ENCODE data around the gene GGACT.

DNA sequence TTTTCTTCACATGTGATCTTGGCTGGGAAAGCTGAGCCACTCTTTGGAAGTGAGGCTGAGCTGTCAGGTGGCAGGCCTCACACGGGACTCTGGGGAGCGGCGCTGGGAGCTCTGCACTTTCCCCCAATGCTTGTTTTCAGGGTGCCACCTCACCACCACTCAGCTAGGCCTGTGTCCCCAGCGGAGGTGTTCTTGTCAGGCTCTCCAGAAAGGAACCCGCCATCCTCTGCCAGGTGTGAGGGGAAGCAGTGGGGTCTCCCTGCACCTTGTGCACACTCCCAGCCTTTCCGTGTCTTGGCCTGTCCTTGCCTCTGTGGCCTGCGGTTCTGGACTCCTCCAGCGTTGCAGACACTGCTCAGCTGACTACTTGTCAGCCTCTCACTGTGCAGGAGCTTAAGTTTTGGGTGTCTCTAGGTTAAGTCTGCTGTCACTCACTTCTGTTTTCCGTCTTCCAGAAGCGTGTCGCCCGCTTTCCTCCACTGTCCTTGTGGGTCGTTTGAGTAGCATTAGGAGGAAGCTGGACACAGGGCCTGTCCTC, 51.9 kb downstream of the GGACT start:
- TF ChIP-seq, protein P1, sequence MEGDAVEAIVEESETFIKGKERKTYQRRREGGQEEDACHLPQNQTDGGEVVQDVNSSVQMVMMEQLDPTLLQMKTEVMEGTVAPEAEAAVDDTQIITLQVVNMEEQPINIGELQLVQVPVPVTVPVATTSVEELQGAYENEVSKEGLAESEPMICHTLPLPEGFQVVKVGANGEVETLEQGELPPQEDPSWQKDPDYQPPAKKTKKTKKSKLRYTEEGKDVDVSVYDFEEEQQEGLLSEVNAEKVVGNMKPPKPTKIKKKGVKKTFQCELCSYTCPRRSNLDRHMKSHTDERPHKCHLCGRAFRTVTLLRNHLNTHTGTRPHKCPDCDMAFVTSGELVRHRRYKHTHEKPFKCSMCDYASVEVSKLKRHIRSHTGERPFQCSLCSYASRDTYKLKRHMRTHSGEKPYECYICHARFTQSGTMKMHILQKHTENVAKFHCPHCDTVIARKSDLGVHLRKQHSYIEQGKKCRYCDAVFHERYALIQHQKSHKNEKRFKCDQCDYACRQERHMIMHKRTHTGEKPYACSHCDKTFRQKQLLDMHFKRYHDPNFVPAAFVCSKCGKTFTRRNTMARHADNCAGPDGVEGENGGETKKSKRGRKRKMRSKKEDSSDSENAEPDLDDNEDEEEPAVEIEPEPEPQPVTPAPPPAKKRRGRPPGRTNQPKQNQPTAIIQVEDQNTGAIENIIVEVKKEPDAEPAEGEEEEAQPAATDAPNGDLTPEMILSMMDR (IDR thresholded peaks at IDR 0.05) = no peak
- TF ChIP-seq POLR2A (IDR thresholded peaks at IDR 0.05) = no peak

Data from body of pancreas (tissue), 4 donors.